Tibial nerve (tissue), 4 donors: ENCODE results near the gene SORCS2. TPM values are rescaled to one million over a fixed set of nuclear protein-coding genes. Genes with fewer than 3 reads are reported as not detected.
"Not testable (repeated sequence)": the region's sequence is repeated elsewhere in the genome, so short reads cannot be mapped to it uniquely, and the experiment has no call there.

Source experiments
- DNase-seq, 2 donors: peaks; one replicate each; pipeline ENCODE4 v3.0.0-alpha.2; 2019; ENCODE audit warnings: low spot score in 2 of 2
- H3K27ac ChIP-seq, 4 donors: fragments of 200-600 bp; sonication (generic) in 3 of 4; one replicate each; pipeline ENCODE4 v1.5.1; 2017 to 2019; ENCODE audit warnings: mild to moderate bottlenecking in 1 of 4
- H3K27me3 ChIP-seq, 2 donors: fragments of 200-600 bp; sonication (generic) in 1 of 2; one replicate each; pipeline versions ENCODE4 v1.5.1 to v1.6.0; 2017 to 2019
- H3K36me3 ChIP-seq, 3 donors: fragments of 200-600 bp; sonication (generic); one replicate each; pipeline ENCODE4 v1.5.1; 2018 to 2019
- H3K4me1 ChIP-seq, 4 donors: fragments of 200-600 bp; sonication (generic) in 3 of 4; one replicate each; pipeline ENCODE4 v1.5.1; 2017 to 2019
- H3K4me3 ChIP-seq, 4 donors: fragments of 200-600 bp; sonication (generic) in 3 of 4; one replicate each; pipeline ENCODE4 v1.5.1; 2017 to 2019; ENCODE audit warnings: mild to moderate bottlenecking in 1 of 4, moderate library complexity in 1 of 4
- H3K9me3 ChIP-seq, 4 donors: fragments of 200-600 bp; sonication (generic) in 3 of 4; one replicate each; pipeline ENCODE4 v1.5.1; 2017 to 2019
- EP300 ChIP-seq, 2 donors: sonication (generic); formaldehyde crosslinking; IDR thresholded peaks; one replicate each; pipeline ENCODE4 v1.6.1; 2017; ENCODE audit warnings: antibody characterized with exemption in 2 of 2, mild to moderate bottlenecking in 1 of 2
- POLR2A ChIP-seq, 2 donors: fragments of 450-650 bp; IDR thresholded peaks; one replicate each; pipeline ENCODE4 v1.6.1; 2017; ENCODE audit warnings: antibody characterized with exemption in 2 of 2, mild to moderate bottlenecking in 2 of 2, moderate library complexity in 2 of 2
- WGBS, 2 donors: methylation state at CpG; one replicate each; pipeline ENCODE4 v1.1.5; 2018; 5-methylcytosine and 5-hydroxymethylcytosine counted together
- total RNA-seq, 4 donors: library from RNA; depleted of rRNA; stranded (reverse); fragments of >200 nt; gene quantifications; one replicate each; pipeline ENCODE4 v1.1.0, GENCODE V29; 2016
- TF ChIP-seq, protein P1 (sequence below), 5 experiments: fragments of 200-600 bp in 3 of 5; fragments of 450-650 bp in 2 of 5; sonication (generic) in 3 of 5; IDR thresholded peaks; one replicate each; pipeline ENCODE4 v1.5.1; 2016 to 2019; ENCODE audit warnings: antibody characterized with exemption in 5 of 5, mild to moderate bottlenecking in 3 of 5, moderate library complexity in 2 of 5

SORCS2 gene
- total RNA-seq, 4 donors from 2014 or later, result 15.6 to 48.9 (median 38.3) TPM

DNA sequence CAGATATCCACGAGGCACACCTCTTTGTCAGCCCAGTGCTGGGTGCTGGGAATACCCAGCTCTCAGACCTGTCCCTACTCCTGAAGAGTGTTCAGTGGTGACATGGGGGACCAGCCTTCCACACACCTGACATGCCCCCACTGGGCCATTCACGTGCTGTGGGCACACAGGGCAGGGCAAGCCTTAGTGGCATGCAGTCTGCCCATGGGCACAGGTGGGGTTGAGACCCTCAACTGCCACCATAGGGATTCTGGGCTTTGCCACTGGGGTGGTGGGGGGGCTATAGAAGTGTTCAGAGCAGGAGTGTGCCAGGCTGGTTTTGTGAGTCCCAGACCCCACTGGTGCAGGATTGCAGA lies 259.1 kb downstream of the SORCS2 start:
- H3K4me1 ChIP-seq, result peaks cover 0 to 5% (median 0%) of the 10 kb centered on the region in 4 donors
- TF ChIP-seq POLR2A (IDR thresholded peaks at IDR 0.05), result no peak
- TF ChIP-seq, protein P1, sequence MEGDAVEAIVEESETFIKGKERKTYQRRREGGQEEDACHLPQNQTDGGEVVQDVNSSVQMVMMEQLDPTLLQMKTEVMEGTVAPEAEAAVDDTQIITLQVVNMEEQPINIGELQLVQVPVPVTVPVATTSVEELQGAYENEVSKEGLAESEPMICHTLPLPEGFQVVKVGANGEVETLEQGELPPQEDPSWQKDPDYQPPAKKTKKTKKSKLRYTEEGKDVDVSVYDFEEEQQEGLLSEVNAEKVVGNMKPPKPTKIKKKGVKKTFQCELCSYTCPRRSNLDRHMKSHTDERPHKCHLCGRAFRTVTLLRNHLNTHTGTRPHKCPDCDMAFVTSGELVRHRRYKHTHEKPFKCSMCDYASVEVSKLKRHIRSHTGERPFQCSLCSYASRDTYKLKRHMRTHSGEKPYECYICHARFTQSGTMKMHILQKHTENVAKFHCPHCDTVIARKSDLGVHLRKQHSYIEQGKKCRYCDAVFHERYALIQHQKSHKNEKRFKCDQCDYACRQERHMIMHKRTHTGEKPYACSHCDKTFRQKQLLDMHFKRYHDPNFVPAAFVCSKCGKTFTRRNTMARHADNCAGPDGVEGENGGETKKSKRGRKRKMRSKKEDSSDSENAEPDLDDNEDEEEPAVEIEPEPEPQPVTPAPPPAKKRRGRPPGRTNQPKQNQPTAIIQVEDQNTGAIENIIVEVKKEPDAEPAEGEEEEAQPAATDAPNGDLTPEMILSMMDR (IDR thresholded peaks at IDR 0.05), result no peak
- TF ChIP-seq EP300 (IDR thresholded peaks at IDR 0.05), result no peak
- no peak overlapping the region for H3K27ac ChIP-seq
- no peaks in the 10 kb centered on the region for H3K36me3 ChIP-seq
- H3K27me3 ChIP-seq, result no peaks in the 10 kb centered on the region
- 63 to 64% methylated on average over 2 of the region's 2 CpGs for WGBS, 2 donors
- H3K4me3 ChIP-seq, result no peak overlapping the region
- no peaks in the 10 kb centered on the region for H3K9me3 ChIP-seq
- DNase-seq, result no peak

DNA sequence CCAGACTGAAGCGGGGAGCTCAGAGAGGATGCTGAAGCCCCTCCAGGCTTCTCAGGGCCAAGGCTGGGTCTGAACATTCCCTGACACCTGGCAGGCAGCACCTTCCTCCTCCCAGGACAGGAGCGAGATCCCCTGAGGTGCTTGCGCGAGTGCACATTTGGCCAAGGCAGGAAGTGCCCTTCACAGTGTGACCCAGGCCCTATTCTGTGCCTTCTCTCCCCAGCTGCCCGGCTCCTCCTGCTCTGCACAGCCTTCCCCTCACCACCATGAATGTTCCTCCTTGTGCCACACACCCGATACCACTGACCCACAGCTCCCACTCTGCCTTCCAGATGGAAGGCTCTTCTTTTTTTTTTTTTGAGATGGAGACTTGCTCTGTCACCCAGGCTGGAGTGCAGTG lies 259.5 kb downstream of the SORCS2 start:
- peaks cover 0 to 5% (median 0%) of the 10 kb centered on the region in 4 donors for H3K4me1 ChIP-seq
- H3K36me3 ChIP-seq, result no peaks in the 10 kb centered on the region
- no peak for DNase-seq
- 72 to 82% methylated on average over 5 to 6 of the region's 6 CpGs for WGBS, 2 donors
- no peak overlapping the region for H3K4me3 ChIP-seq
- no peaks in the 10 kb centered on the region for H3K27me3 ChIP-seq
- no peak overlapping the region for H3K27ac ChIP-seq
- H3K9me3 ChIP-seq, result no peaks in the 10 kb centered on the region
- TF ChIP-seq POLR2A (IDR thresholded peaks at IDR 0.05) (no peak), EP300 (IDR thresholded peaks at IDR 0.05) (no peak)
- TF ChIP-seq, protein P1 (IDR thresholded peaks at IDR 0.05), result no peak

DNA sequence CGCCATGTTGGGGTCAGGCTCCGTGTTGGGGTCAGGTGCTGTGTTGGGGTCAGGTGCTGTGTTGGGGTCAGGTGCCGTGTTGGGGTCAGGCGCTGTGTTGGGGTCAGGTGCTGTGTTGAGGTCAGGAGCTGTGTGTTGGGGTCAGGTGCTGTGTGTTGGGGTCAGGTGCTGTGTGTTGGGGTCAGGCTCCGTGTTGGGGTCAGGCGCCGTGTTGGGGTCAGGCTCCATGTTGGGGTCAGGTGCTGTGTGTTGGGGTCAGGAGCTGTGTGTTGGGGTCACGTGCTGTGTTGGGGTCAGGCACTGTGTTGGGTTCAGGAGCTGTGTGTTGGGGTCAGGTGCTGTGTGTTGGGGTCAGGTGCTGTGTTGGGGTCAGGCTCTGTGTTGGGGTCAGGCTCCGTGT lies 260.5 kb downstream of the SORCS2 start:
- H3K9me3 ChIP-seq, H3K4me3 ChIP-seq, DNase-seq, H3K27me3 ChIP-seq, H3K36me3 ChIP-seq, H3K27ac ChIP-seq, H3K4me1 ChIP-seq: not testable (repeated sequence)
- 82 to 93% methylated on average over 9 of the region's 9 CpGs for WGBS, 2 donors

DNA sequence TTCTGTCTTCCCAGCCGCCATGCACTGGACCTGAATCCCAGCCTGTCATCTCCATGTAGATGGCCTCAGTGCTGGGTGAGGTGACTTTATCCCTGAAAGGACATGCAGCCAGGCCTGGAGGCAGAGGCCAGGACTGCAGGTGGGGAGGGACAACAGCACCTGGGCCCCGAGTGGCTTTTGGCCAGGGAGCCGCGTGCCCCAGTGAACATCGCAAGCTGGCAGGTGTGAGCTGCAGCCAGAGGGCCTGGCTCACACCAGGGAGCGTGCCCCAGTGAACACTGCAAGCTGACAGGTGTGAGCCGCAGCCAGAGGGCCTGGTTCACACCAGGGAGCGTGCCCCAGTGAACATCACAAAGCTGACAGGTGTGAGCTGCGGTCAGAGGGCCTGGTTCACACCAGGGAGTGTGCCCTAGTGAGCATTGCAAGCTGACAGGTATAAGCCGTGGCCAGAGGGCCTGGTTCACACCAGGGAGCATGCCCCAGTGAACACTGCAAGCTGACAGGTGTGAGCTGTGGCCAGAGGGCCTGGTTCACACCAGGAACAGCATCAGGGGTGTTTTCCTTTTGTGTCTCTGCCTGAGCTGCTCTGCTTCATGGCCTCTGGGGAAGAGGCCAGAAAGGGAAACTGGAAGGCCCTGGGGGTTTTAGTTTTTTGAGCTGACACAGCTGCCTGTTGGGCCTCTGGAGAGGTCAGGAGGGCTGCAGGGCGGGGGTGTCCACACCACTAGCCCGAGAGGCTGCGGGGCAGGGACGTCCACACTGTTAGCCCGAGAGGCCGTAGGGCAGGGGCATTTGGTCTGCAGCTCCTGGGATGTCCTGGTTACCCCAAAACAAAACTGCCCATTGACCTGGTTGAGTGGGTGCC lies 265.1 kb downstream of the SORCS2 start:
- H3K4me3 ChIP-seq, result no peak overlapping the region
- no peaks in the 10 kb centered on the region for H3K36me3 ChIP-seq
- WGBS, 2 donors, result 80% methylated on average over 13 to 16 of the region's 16 CpGs
- H3K4me1 ChIP-seq, result peaks cover 0 to 29% (median 0%) of the 10 kb centered on the region in 4 donors
- no peak overlapping the region for H3K27ac ChIP-seq
- no peaks in the 10 kb centered on the region for H3K9me3 ChIP-seq
- no peak for DNase-seq
- H3K27me3 ChIP-seq, result no peaks in the 10 kb centered on the region
- TF ChIP-seq EP300 (IDR thresholded peaks at IDR 0.05) (no peak), POLR2A (IDR thresholded peaks at IDR 0.05) (no peak)
- TF ChIP-seq, protein P1 (IDR thresholded peaks at IDR 0.05), result no peak

DNA sequence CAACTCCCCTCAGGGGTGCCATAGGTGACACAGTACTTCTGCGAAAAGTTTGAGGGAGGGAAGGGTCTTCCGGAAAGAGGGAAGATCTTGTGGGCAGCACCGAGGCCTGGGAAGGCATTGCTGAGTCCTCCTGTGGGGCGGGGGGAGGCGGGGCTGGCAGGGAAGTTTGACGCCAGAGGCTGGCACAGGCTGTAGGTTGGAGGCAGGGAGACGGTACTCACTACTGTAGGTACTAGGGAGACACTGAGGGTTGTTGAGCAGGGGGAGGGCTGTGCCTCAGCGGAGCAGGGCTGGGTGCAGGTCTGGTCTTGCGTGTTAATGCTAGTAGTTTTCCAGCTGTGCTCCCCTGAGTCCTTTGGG lies 265.7 kb downstream of the SORCS2 start:
- no peaks in the 10 kb centered on the region for H3K27me3 ChIP-seq
- H3K27ac ChIP-seq, result no peak overlapping the region
- 67 to 82% methylated on average over 8 to 9 of the region's 9 CpGs for WGBS, 2 donors
- TF ChIP-seq, protein P1 (IDR thresholded peaks at IDR 0.05), result no peak
- TF ChIP-seq POLR2A (IDR thresholded peaks at IDR 0.05) (no peak), EP300 (IDR thresholded peaks at IDR 0.05) (no peak)
- H3K36me3 ChIP-seq, result no peaks in the 10 kb centered on the region
- H3K4me3 ChIP-seq, result no peak overlapping the region
- no peaks in the 10 kb centered on the region for H3K9me3 ChIP-seq
- no peak for DNase-seq
- peaks cover 0 to 35% (median 0%) of the 10 kb centered on the region in 4 donors for H3K4me1 ChIP-seq
